Measurements from ENCODE around the gene NANOS3. TPM values are rescaled to one million over a fixed set of nuclear protein-coding genes. Genes with fewer than 3 reads are reported as not detected.

The NANOS3 gene
- 1 to 10 TPM in 5 of 6 experiments, under 1 TPM in 1; 0.91 to 1.7 (median 1.4) TPM for total RNA-seq (2021; fragmentation: NEBNext Ultra II Directional; extraction: Animal tissue kit (Norgen Biotek cat#: 25700))
- long read RNA-seq, partial matches to known transcripts: 0 of 2 reads
- long read RNA-seq, other reads (novel, unspliced or antisense): 1 of 2 reads

GRCh38 chr19:13876834-13877233 is at the start of gene NANOS3:
NANOS3 (plus strand) TSS chr19:13877134; CDS start chr19:13877249, 115 bp downstream.
- H3K9me3 Mint-ChIP-seq: no peaks in the 10 kb centered on the region
- H3K4me3 Mint-ChIP-seq: no peak within 1 kb of the TSS
- no peaks in the 10 kb centered on the region; the same call in none of the 2 replicates for H3K27me3 Mint-ChIP-seq (ENCODE audit: insufficient read depth)
- H3K4me1 Mint-ChIP-seq (ENCODE audit: low read depth): peaks cover 21% of the 10 kb centered on the region
- TF ChIP-seq, protein P1, sequence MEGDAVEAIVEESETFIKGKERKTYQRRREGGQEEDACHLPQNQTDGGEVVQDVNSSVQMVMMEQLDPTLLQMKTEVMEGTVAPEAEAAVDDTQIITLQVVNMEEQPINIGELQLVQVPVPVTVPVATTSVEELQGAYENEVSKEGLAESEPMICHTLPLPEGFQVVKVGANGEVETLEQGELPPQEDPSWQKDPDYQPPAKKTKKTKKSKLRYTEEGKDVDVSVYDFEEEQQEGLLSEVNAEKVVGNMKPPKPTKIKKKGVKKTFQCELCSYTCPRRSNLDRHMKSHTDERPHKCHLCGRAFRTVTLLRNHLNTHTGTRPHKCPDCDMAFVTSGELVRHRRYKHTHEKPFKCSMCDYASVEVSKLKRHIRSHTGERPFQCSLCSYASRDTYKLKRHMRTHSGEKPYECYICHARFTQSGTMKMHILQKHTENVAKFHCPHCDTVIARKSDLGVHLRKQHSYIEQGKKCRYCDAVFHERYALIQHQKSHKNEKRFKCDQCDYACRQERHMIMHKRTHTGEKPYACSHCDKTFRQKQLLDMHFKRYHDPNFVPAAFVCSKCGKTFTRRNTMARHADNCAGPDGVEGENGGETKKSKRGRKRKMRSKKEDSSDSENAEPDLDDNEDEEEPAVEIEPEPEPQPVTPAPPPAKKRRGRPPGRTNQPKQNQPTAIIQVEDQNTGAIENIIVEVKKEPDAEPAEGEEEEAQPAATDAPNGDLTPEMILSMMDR (IDR thresholded peaks at IDR 0.05): no peak
- no peak for DNase-seq
- no peak within 1 kb of the TSS for H3K27ac Mint-ChIP-seq
- H3K36me3 Mint-ChIP-seq (ENCODE audit: low read depth): no peaks in the 10 kb centered on the region

DNA sequence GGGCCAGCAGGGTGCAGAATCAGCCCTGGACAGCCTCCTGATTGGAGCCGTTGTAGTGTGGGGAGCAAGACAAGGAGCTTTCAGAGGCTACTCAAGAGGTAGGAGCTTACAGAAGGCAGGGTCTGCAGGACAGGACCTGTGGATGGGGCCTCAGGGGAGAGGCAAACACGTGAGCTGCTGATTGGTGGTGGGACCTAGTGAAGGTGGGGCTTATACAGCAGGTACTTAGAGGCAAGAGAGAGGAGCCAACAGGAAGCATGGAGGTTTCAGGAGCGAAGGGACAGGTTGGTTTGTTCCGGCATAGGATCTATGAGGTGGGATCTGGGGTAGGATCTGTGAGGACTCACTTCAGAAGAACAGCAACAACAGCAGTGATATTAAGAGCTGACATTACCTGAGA is 49.3 kb upstream of the NANOS3 start:
- peak overlapping the region; percentile 14; the same call in 1 of the 2 replicates for H3K27ac Mint-ChIP-seq
- peaks cover 23% of the 10 kb centered on the region for H3K4me1 Mint-ChIP-seq (ENCODE audit: low read depth)
- no peak overlapping the region for H3K4me3 Mint-ChIP-seq
- peaks cover 47% of the 10 kb centered on the region for H3K36me3 Mint-ChIP-seq (ENCODE audit: low read depth)
- TF ChIP-seq, protein P1 (IDR thresholded peaks at IDR 0.05): peak; percentile 20; the same call in 1 of the 2 replicates
- no peak for DNase-seq
- H3K27me3 Mint-ChIP-seq (ENCODE audit: insufficient read depth): peaks cover 59% of the 10 kb centered on the region
- peaks cover 35% of the 10 kb centered on the region for H3K9me3 Mint-ChIP-seq

- Mint-ChIP-seq H3K4me3 (peak overlapping the region; percentile 99), H3K9me3 (peaks cover 60% of the 10 kb centered on the region), H3K27ac (peak overlapping the region; percentile 100), H3K27me3 (ENCODE audit: insufficient read depth) (peaks cover 85% of the 10 kb centered on the region), H3K4me1 (ENCODE audit: low read depth) (peaks cover 40% of the 10 kb centered on the region), H3K36me3 (ENCODE audit: low read depth) (peaks cover 59% of the 10 kb centered on the region)
- DNase-seq: peak; percentile 38
- TF ChIP-seq, protein P1 (IDR thresholded peaks at IDR 0.05): no peak
Measured at GRCh38 chr19:13830114-13830740, 46.7 kb upstream of the NANOS3 start.

DNA sequence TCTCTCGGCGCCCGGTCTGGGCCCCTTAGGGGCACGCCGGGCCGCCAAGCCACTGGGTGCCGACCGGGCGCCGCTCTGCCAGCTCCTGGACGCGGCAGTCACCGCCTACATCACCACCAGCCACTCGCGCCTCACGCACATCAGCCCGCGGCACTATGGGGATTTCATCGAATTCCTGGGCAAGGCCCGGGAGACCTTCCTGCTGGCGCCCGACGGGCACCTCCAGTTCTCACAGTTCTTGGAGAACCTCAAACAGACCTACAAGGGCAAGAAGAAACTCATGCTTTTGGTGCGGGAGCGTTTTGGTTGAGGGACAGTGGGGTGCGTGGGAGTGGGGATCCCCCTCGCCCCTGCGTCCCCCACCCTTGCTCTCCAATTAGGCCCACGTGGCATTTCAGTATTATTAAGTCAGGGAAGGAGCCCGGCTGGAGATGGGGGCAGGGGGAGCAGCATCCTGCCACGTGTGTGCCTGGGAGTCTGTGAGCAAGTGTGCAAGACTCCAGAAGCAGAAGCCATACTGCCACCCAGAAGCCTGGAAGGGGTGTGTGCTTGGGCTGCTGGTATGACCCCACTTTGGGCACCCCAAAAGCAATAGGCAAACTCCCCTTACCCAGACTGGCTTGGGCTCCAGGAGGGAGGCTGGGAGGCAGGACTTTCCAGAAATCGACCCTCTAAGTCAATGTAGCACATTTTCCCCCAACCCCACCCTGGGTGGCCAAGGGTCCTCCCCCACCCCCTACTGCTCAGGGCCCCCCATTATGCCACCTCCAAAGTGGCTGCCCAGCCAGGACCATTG is 46.0 kb upstream of the NANOS3 start:
- Mint-ChIP-seq H3K4me3 (peak overlapping the region; percentile 99), H3K27ac (peak overlapping the region; percentile 100)
- DNase-seq: peak; percentile 66

More for the DNA sequence above, 46.0 kb upstream of the NANOS3 start:
- Mint-ChIP-seq H3K36me3 (ENCODE audit: low read depth) (peaks cover 56% of the 10 kb centered on the region), H3K27me3 (ENCODE audit: insufficient read depth) (peaks cover 89% of the 10 kb centered on the region), H3K9me3 (peaks cover 67% of the 10 kb centered on the region), H3K4me1 (ENCODE audit: low read depth) (peaks cover 40% of the 10 kb centered on the region)
- TF ChIP-seq, protein P1 (IDR thresholded peaks at IDR 0.05): no peak

Measured in HFFc6 (cell line).